Measurements from ENCODE around the gene COG5. TPM values are rescaled to one million over a fixed set of nuclear protein-coding genes. Genes with fewer than 3 reads are reported as not detected.

The COG5 gene
- total and polyA plus RNA-seq, 11 donors: 9.4 to 61.6 (median 42.1) TPM

GRCh38 chr7:107526672-107527071 lies 37.0 kb downstream of the COG5 start:
- intact Hi-C loops (cut with DNase I): no loop called here
- no peak overlapping the region for H3K27ac ChIP-seq
- 96 to 99% (median 97%) methylated on average over 2 of the region's 2 CpGs for WGBS, 4 donors
- H3K9me3 ChIP-seq: no peaks in the 10 kb centered on the region
- H3K4me3 ChIP-seq: no peak overlapping the region
- H3K27me3 ChIP-seq: no peaks in the 10 kb centered on the region
- DNase-seq (no peak), ATAC-seq (no peak)
- H3K36me3 ChIP-seq: peaks cover 0 to 37% (median 10%) of the 10 kb centered on the region in 9 donors
- TF ChIP-seq POLR2A (IDR thresholded peaks at IDR 0.05) (no peak), CTCF (IDR thresholded peaks at IDR 0.05) (no peak)
- peaks cover 0 to 6% (median 0%) of the 10 kb centered on the region in 12 donors for H3K4me1 ChIP-seq

GRCh38 chr7:107506674-107507339 lies 56.9 kb downstream of the COG5 start:
- Histone ChIP-seq H3K4me3 (no peak overlapping the region), H3K4me1 (peaks cover 0 to 17% (median 11%) of the 10 kb centered on the region in 12 donors), H3K36me3 (peaks cover 0 to 8% (median 0%) of the 10 kb centered on the region in 9 donors), H3K27me3 (no peaks in the 10 kb centered on the region), H3K9me3 (no peaks in the 10 kb centered on the region), H3K27ac (no peak overlapping the region)
- DNase-seq: peak in 4 of 5 donors; percentile 15 to 71 (median 40)
- intact Hi-C loops (cut with DNase I): no loop called here
- WGBS, 4 donors: 59 to 68% (median 62%) methylated on average over 7 of the region's 7 CpGs
- peak in 3 of 4 donors; percentile 64 to 79 (median 73) for ATAC-seq
- no peak for TF ChIP-seq POLR2A (IDR thresholded peaks at IDR 0.05)
- no peak for TF ChIP-seq CTCF (IDR thresholded peaks at IDR 0.05)

GRCh38 chr7:107505997-107506673 lies 57.6 kb downstream of the COG5 start:
- H3K36me3 ChIP-seq: peaks cover 0 to 8% (median 0%) of the 10 kb centered on the region in 9 donors
- 96 to 100% (median 99%) methylated on average over 2 of the region's 2 CpGs for WGBS, 4 donors
- no peak overlapping the region for H3K27ac ChIP-seq
- no peak overlapping the region for H3K4me3 ChIP-seq
- no peaks in the 10 kb centered on the region for H3K9me3 ChIP-seq
- intact Hi-C loops (cut with DNase I): no loop called here
- peaks cover 0 to 17% (median 11%) of the 10 kb centered on the region in 12 donors for H3K4me1 ChIP-seq
- TF ChIP-seq POLR2A (IDR thresholded peaks at IDR 0.05): no peak
- no peak for TF ChIP-seq CTCF (IDR thresholded peaks at IDR 0.05)
- no peaks in the 10 kb centered on the region for H3K27me3 ChIP-seq
- ATAC-seq (peak in 2 of 4 donors; percentile 42 to 47), DNase-seq (peak in 1 of 5 donors; percentile 33)

- H3K36me3 ChIP-seq: peaks cover 0 to 8% (median 0%) of the 10 kb centered on the region in 9 donors
- DNase-seq (no peak), ATAC-seq (no peak)
- WGBS, 4 donors: 80 to 100% (median 98%) methylated on average over 1 of the region's 1 CpG
- intact Hi-C loops (cut with DNase I): no loop called here
- no peaks in the 10 kb centered on the region for H3K9me3 ChIP-seq
- H3K27me3 ChIP-seq: no peaks in the 10 kb centered on the region
- H3K4me3 ChIP-seq: no peak overlapping the region
- H3K4me1 ChIP-seq: peaks cover 0 to 17% (median 11%) of the 10 kb centered on the region in 12 donors
- no peak overlapping the region for H3K27ac ChIP-seq
- TF ChIP-seq POLR2A (IDR thresholded peaks at IDR 0.05) (no peak), CTCF (IDR thresholded peaks at IDR 0.05) (no peak)
Observed at GRCh38 chr7:107505362-107505761, 58.4 kb downstream of the COG5 start.

Measured in heart left ventricle (tissue), 16 donors.